SK-N-SH (cell line): ENCODE measurements around the gene PLEKHG3. TPM values are rescaled to one million over a fixed set of nuclear protein-coding genes. Genes with fewer than 3 reads are reported as not detected.

Experiments used
- CTCF ChIA-PET: fragments of 300-600, 350-600 bp; formaldehyde crosslinking; extraction: SDS; loops from one replicate; lab custom pipeline; 2021; lab: Yijun Ruan, JAX
- POLR2A ChIA-PET: fragments of 350-600 bp; sonication (Branson Sonifier 250); formaldehyde crosslinking; extraction: SDS; loops from one replicate; lab custom pipeline; 2020; ENCODE audit warnings: antibody characterized with exemption, inconsistent platforms; lab: Yijun Ruan, JAX
- DNase-seq: peaks from one replicate; pipeline ENCODE4 v3.0.0; 2012
- H2AFZ ChIP-seq: fragments of 200-600 bp; sonication (generic); 2 replicates; pipeline ENCODE4 v1.8.1; 2016; ENCODE audit warnings: antibody characterized with exemption, mild to moderate bottlenecking, low read depth
- H3F3A ChIP-seq: fragments of 200-600 bp; sonication (generic); replicated peaks from 2 replicates; pipeline ENCODE3; 2016; ENCODE audit warnings: antibody characterized with exemption, mild to moderate bottlenecking; ENCODE audit not compliant: insufficient read depth
- H3K27ac ChIP-seq, 2 experiments: fragments of 200-500 bp in 1 of 2; fragments of 200-600 bp in 1 of 2; sonication (Bioruptor generic) in 1 of 2; sonication (generic), shearing (Covaris generic) in 1 of 2; 2 replicates each; pipeline versions ENCODE4 v1.5.1 to v1.6.1; 2014 to 2016; ENCODE audit warnings: low read depth in 2 of 2, inconsistent platforms in 1 of 2, low read length in 1 of 2, mild to moderate bottlenecking in 1 of 2, mixed read lengths in 1 of 2
- H3K27me3 ChIP-seq: fragments of 200-600 bp; sonication (generic), shearing (Covaris generic); 2 replicates; pipeline ENCODE4 v1.6.1; 2016; ENCODE audit warnings: mixed run types; ENCODE audit not compliant: insufficient read depth
- H3K36me3 ChIP-seq, 2 experiments: fragments of 200-500 bp in 1 of 2; fragments of 200-600 bp in 1 of 2; sonication (Bioruptor generic) in 1 of 2; sonication (generic) in 1 of 2; replicated peaks in 1 of 2; 2 replicates each; pipeline versions ENCODE3 to v1.5.1; 2014 to 2016; ENCODE audit warnings: low read length in 1 of 2, mild to moderate bottlenecking in 1 of 2; ENCODE audit not compliant: insufficient read depth in 2 of 2, control insufficient read depth in 1 of 2
- H3K4me1 ChIP-seq, 2 experiments: fragments of 200-500 bp in 1 of 2; fragments of 200-600 bp in 1 of 2; sonication (Bioruptor generic) in 1 of 2; sonication (generic), shearing (Covaris generic) in 1 of 2; 2 replicates each; pipeline versions ENCODE4 v1.5.1 to v1.6.1; 2014 to 2016; ENCODE audit warnings: low read depth in 1 of 2, low read length in 1 of 2, mixed run types in 1 of 2; ENCODE audit not compliant: insufficient read depth in 2 of 2, control insufficient read depth in 1 of 2
- H3K4me2 ChIP-seq: fragments of 200-600 bp; sonication (generic), shearing (Covaris generic); 2 replicates; pipeline ENCODE4 v1.6.1; 2017; ENCODE audit warnings: mixed run types
- H3K4me3 ChIP-seq, 2 experiments: fragments of 200-500 bp in 1 of 2; fragments of 200-600 bp in 1 of 2; sonication (Bioruptor generic) in 1 of 2; sonication (generic), shearing (Covaris generic) in 1 of 2; 2 replicates each; pipeline versions ENCODE4 v1.5.1 to v1.8.1; 2014 to 2016; ENCODE audit warnings: low read depth in 2 of 2, inconsistent platforms in 1 of 2, low read length in 1 of 2, mild to moderate bottlenecking in 1 of 2, mixed read lengths in 1 of 2, moderate library complexity in 1 of 2
- H3K79me2 ChIP-seq: fragments of 200-600 bp; sonication (generic); 2 replicates; pipeline ENCODE4 v1.8.1; 2017; ENCODE audit warnings: mild to moderate bottlenecking; ENCODE audit not compliant: insufficient read depth
- H3K9ac ChIP-seq: fragments of 200-600 bp; sonication (generic); 2 replicates; pipeline ENCODE4 v1.6.1; 2017; ENCODE audit warnings: mixed run types
- H3K9me2 ChIP-seq: fragments of 200-600 bp; sonication (generic); 2 replicates; pipeline ENCODE4 v1.6.1; 2017; ENCODE audit warnings: mixed run types
- H3K9me3 ChIP-seq: fragments of 200-600 bp; sonication (generic); 2 replicates; pipeline ENCODE4 v1.6.1; 2017; ENCODE audit warnings: mixed run types, mild to moderate bottlenecking, moderate library complexity
- H4K20me1 ChIP-seq: fragments of 200-600 bp; sonication (generic); 2 replicates; pipeline ENCODE4 v1.6.1; 2017; ENCODE audit warnings: mild to moderate bottlenecking, mixed run types; ENCODE audit not compliant: insufficient read depth
- EP300 ChIP-seq, 2 experiments: IDR thresholded peaks; 2 replicates each; pipeline versions ENCODE4 v1.4.0 to v1.6.1; 2012; ENCODE audit warnings: borderline replicate concordance in 1 of 2, low read depth in 1 of 2, low read length in 1 of 2
- FOSL2 ChIP-seq: IDR thresholded peaks from 2 replicates; pipeline ENCODE4 v1.4.0; 2012; ENCODE audit warnings: low read depth, mild to moderate bottlenecking, moderate library complexity, borderline replicate concordance
- FOXJ3 ChIP-seq: sonication (generic); formaldehyde crosslinking; IDR thresholded peaks from 2 replicates; pipeline ENCODE4 v1.5.1; 2020; ENCODE audit warnings: mild to moderate bottlenecking, missing genetic modification reagents
- FOXM1 ChIP-seq: IDR thresholded peaks from 2 replicates; pipeline ENCODE4 v1.4.0; 2012; ENCODE audit warnings: low read depth, mild to moderate bottlenecking
- MAX ChIP-seq: IDR thresholded peaks from 2 replicates; pipeline ENCODE4 v1.4.0; 2012; ENCODE audit warnings: low read depth
- MXI1 ChIP-seq: IDR thresholded peaks from 2 replicates; pipeline ENCODE4 v1.6.1; 2012; ENCODE audit warnings: mild to moderate bottlenecking, low read depth, low read length, improper control_type of control experiment
- NFIC ChIP-seq: IDR thresholded peaks from 2 replicates; pipeline ENCODE4 v1.4.0; 2012; ENCODE audit warnings: borderline replicate concordance
- POLR2AphosphoS5 ChIP-seq: IDR thresholded peaks from 2 replicates; pipeline ENCODE4 v1.6.1; 2012; ENCODE audit warnings: low read depth, low read length
- RAD21 ChIP-seq: IDR thresholded peaks from 2 replicates; pipeline ENCODE4 v1.6.1; 2012; ENCODE audit warnings: mild to moderate bottlenecking, low read length
- RCOR1 ChIP-seq: fragments of 150-350 bp; IDR thresholded peaks from 2 replicates; pipeline ENCODE4 v1.6.1; 2017; ENCODE audit warnings: antibody characterized with exemption, low read length
- TCF12 ChIP-seq: IDR thresholded peaks from 2 replicates; pipeline ENCODE4 v1.4.0; 2012
- TEAD4 ChIP-seq: IDR thresholded peaks from 2 replicates; pipeline ENCODE4 v1.4.0; 2012; ENCODE audit warnings: mild to moderate bottlenecking, borderline replicate concordance; ENCODE audit not compliant: insufficient read depth
- WGBS: methylation state at CpG from one replicate; pipeline ENCODE4 v1.1.6; 2017; ENCODE audit warnings: low lambda C conversion rate; 5-methylcytosine and 5-hydroxymethylcytosine counted together
- polyA plus RNA-seq, 3 experiments: library from polyadenylated mRNA; depleted of rRNA; stranded (reverse); fragments of >200 nt; gene quantifications; 2 replicates each; pipeline ENCODE4 v1.2.3, GENCODE V29; 2012
- TF ChIP-seq, protein P1 (sequence below): IDR thresholded peaks from 2 replicates; pipeline ENCODE4 v1.6.1; 2012; ENCODE audit warnings: mild to moderate bottlenecking, low read depth, low read length, moderate library complexity
- TF ChIP-seq, protein P2 (sequence below): IDR thresholded peaks from 2 replicates; pipeline ENCODE4; 2012

Gene PLEKHG3
- polyA plus RNA-seq, 1 of the 3 experiments (the other 2 are of a cell fraction): 5.1 TPM

- POLR2A ChIA-PET: interaction anchor here (1.0 kb wide), 1 partner anchor 55 kb away, joined by 4 read pairs; the partner anchor contains the start of gene PLEKHG3
- H3K4me1 ChIP-seq: peaks cover 43 to 66% of the 10 kb centered on the region in 2 experiments
- H3K36me3 ChIP-seq: no peaks in the 10 kb centered on the region
- H4K20me1 ChIP-seq: no peaks in the 10 kb centered on the region
- no peak overlapping the region for H3K4me3 ChIP-seq
- H2AFZ ChIP-seq: no peak overlapping the region
- TF ChIP-seq EP300 (IDR thresholded peaks at IDR 0.05; ENCODE audit: borderline replicate concordance in 1 of 2, low read depth in 1 of 2, low read length in 1 of 2): no peak; a peak in 1 of 4 replicates
- TF ChIP-seq TEAD4: peak; percentile 79
- 0 out of 2 replicates have a peak, but pooled peaks have one; percentile 50 for TF ChIP-seq MXI1
- TF ChIP-seq, protein P1, sequence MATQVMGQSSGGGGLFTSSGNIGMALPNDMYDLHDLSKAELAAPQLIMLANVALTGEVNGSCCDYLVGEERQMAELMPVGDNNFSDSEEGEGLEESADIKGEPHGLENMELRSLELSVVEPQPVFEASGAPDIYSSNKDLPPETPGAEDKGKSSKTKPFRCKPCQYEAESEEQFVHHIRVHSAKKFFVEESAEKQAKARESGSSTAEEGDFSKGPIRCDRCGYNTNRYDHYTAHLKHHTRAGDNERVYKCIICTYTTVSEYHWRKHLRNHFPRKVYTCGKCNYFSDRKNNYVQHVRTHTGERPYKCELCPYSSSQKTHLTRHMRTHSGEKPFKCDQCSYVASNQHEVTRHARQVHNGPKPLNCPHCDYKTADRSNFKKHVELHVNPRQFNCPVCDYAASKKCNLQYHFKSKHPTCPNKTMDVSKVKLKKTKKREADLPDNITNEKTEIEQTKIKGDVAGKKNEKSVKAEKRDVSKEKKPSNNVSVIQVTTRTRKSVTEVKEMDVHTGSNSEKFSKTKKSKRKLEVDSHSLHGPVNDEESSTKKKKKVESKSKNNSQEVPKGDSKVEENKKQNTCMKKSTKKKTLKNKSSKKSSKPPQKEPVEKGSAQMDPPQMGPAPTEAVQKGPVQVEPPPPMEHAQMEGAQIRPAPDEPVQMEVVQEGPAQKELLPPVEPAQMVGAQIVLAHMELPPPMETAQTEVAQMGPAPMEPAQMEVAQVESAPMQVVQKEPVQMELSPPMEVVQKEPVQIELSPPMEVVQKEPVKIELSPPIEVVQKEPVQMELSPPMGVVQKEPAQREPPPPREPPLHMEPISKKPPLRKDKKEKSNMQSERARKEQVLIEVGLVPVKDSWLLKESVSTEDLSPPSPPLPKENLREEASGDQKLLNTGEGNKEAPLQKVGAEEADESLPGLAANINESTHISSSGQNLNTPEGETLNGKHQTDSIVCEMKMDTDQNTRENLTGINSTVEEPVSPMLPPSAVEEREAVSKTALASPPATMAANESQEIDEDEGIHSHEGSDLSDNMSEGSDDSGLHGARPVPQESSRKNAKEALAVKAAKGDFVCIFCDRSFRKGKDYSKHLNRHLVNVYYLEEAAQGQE: peak; percentile 17; the same call in 1 of the 2 replicates
- TF ChIP-seq FOXM1: no peak
- TF ChIP-seq TCF12: peak; percentile 85
- TF ChIP-seq POLR2AphosphoS5: peak; percentile 34; the same call in 1 of the 2 replicates
- TF ChIP-seq NFIC: peak; percentile 62
- TF ChIP-seq FOSL2: peak; percentile 73; the same call in 1 of the 2 replicates
- TF ChIP-seq, protein P2, sequence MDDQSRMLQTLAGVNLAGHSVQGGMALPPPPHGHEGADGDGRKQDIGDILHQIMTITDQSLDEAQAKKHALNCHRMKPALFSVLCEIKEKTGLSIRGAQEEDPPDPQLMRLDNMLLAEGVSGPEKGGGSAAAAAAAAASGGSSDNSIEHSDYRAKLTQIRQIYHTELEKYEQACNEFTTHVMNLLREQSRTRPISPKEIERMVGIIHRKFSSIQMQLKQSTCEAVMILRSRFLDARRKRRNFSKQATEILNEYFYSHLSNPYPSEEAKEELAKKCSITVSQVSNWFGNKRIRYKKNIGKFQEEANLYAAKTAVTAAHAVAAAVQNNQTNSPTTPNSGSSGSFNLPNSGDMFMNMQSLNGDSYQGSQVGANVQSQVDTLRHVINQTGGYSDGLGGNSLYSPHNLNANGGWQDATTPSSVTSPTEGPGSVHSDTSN: peak; percentile 18; the same call in 1 of the 2 replicates
- peak; percentile 77 for TF ChIP-seq MAX
- no peak for TF ChIP-seq FOXJ3 (CRISPR knock-in tag)
- peak; percentile 35; the same call in 1 of the 2 replicates for TF ChIP-seq RCOR1
- 0 out of 2 replicates have a peak, but pooled peaks have one; percentile 5 for TF ChIP-seq RAD21
- no peaks in the 10 kb centered on the region for H3K9me2 ChIP-seq
- WGBS: 63% methylated on average over 5 of the region's 7 CpGs
- peaks cover 4% of the 10 kb centered on the region for H3F3A ChIP-seq
- H3K4me2 ChIP-seq: peak overlapping the region; percentile 48
- H3K27me3 ChIP-seq: no peaks in the 10 kb centered on the region
- no peaks in the 10 kb centered on the region for H3K9me3 ChIP-seq
- H3K27ac ChIP-seq: peak overlapping the region; percentile 59 to 65
- no peaks in the 10 kb centered on the region for H3K79me2 ChIP-seq
- H3K9ac ChIP-seq: peak overlapping the region; percentile 1; the same call in 1 of the 2 replicates
- CTCF ChIA-PET: interaction anchor here (0.7 to 5.0 kb wide), 16 partner anchors 8 to 132 kb away, joined by 3 to 33 read pairs (median 4); no protein-coding TSS in a partner anchor
- DNase-seq: peak; percentile 84
Measured at GRCh38 chr14:64758691-64759554, 54.7 kb downstream of the PLEKHG3 start.
